ENCODE data around the gene OR8D1.
"Not testable (repeated sequence)": the region's sequence is repeated elsewhere in the genome, so short reads cannot be mapped to it uniquely, and the experiment has no call there.

Gene OR8D1

GRCh38 chr11:124278261-124278660 lies 35.5 kb downstream of the OR8D1 start:
- no peak for DNase-seq

- no peak for DNase-seq
Observed at GRCh38 chr11:124277804-124278203, 35.9 kb downstream of the OR8D1 start.

GRCh38 chr11:124277207-124277606 lies 36.5 kb downstream of the OR8D1 start:
- DNase-seq, result no peak

GRCh38 chr11:124276081-124276480 lies 37.7 kb downstream of the OR8D1 start:
- DNase-seq, result no peak

GRCh38 chr11:124274000-124274399 lies 39.7 kb downstream of the OR8D1 start:
- no peak for DNase-seq

GRCh38 chr11:124270886-124271285 lies 42.9 kb downstream of the OR8D1 start:
- peak; percentile 44 for DNase-seq

- DNase-seq, result not testable (repeated sequence)
Observed at GRCh38 chr11:124265041-124265440, 48.7 kb downstream of the OR8D1 start.

GRCh38 chr11:124256076-124256475 lies 57.7 kb downstream of the OR8D1 start, which contains the start of gene OR8G5:
OR8G5 (plus strand) TSS chr11:124256376; CDS start chr11:124264932, 8,556 bp downstream.
- no peak for DNase-seq
